H1 (cell line): ENCODE results near the gene SMOC2. TPM values are rescaled to one million over a fixed set of nuclear protein-coding genes. Genes with fewer than 3 reads are reported as not detected.

ENCODE experiments used
- BACH1 ChIP-seq: IDR thresholded peaks from 2 replicates; pipeline ENCODE4 v1.6.1; 2012; ENCODE audit warnings: low read length, improper control_type of control experiment
- HDAC2 ChIP-seq, 2 experiments: fragments of 300-600 bp in 1 of 2; sonication (generic) in 1 of 2; IDR thresholded peaks; 2 replicates each; pipeline ENCODE4 v1.6.1; 2011 to 2012; ENCODE audit warnings: low read depth in 2 of 2, low read length in 2 of 2, mild to moderate bottlenecking in 2 of 2, moderate library complexity in 2 of 2, borderline replicate concordance in 1 of 2, inconsistent platforms in 1 of 2
- HDAC6 ChIP-seq: IDR thresholded peaks from one replicate; pipeline ENCODE4 v1.7.1; 2012; ENCODE audit warnings: low read depth, mild to moderate bottlenecking, inconsistent platforms, low read length, moderate library complexity
- KDM4A ChIP-seq: IDR thresholded peaks from one replicate; pipeline ENCODE4 v1.7.1; 2012; ENCODE audit warnings: low read depth, mild to moderate bottlenecking, moderate library complexity, low read length, inconsistent platforms; ENCODE audit not compliant: severe bottlenecking
- SIX5 ChIP-seq: IDR thresholded peaks from 2 replicates; pipeline ENCODE4 v1.6.1; 2011; ENCODE audit warnings: mild to moderate bottlenecking, low read depth, low read length
- polyA plus RNA-seq, 7 experiments: library from polyadenylated mRNA; depleted of rRNA in 3 of 7; stranded (reverse) in 5 of 7; unstranded in 2 of 7; fragments of >200 nt in 5 of 7; fragments of 200-250 nt in 2 of 7; gene quantifications; 1 replicate in 5 of 7; 2 replicates in 1 of 7; 4 replicates in 1 of 7; pipeline versions ENCODE4 v1.2.1 to v1.2.3, GENCODE V29; 2011 to 2013; ENCODE audit warnings: missing spikeins in 2 of 7, mixed read lengths in 2 of 7
- total RNA-seq: library from RNA; stranded (reverse); fragmentation: NEBNext Ultra II Directional; extraction: Animal tissue kit (Norgen Biotek cat#: 25700); gene quantifications from 2 replicates; pipeline ENCODE4 v1.2.1, GENCODE V29; 2021
- TF ChIP-seq, protein P1 (sequence below): fragments of 300-600 bp; sonication (generic); IDR thresholded peaks from 2 replicates; pipeline ENCODE4 v1.7.1; 2012; ENCODE audit warnings: low read length, moderate library complexity, mild to moderate bottlenecking, inconsistent platforms; ENCODE audit not compliant: insufficient replicate concordance
- TF ChIP-seq, protein P2 (sequence below), 3 experiments: IDR thresholded peaks; 1 replicate in 2 of 3; 2 replicates in 1 of 3; pipeline versions ENCODE4 v1.5.1 to v1.6.1; 2011; ENCODE audit warnings: low read length in 3 of 3, mild to moderate bottlenecking in 3 of 3, inconsistent platforms in 2 of 3, low read depth in 1 of 3, moderate library complexity in 1 of 3; ENCODE audit not compliant: insufficient read depth in 1 of 3; ENCODE audit errors: control extremely low read depth in 1 of 3

The SMOC2 gene
- total and polyA plus RNA-seq, 2 of the 8 experiments (the other 6 are each of a cell fraction or from before 2014, with no cell fraction given): 7.7 to 8.5 TPM

DNA sequence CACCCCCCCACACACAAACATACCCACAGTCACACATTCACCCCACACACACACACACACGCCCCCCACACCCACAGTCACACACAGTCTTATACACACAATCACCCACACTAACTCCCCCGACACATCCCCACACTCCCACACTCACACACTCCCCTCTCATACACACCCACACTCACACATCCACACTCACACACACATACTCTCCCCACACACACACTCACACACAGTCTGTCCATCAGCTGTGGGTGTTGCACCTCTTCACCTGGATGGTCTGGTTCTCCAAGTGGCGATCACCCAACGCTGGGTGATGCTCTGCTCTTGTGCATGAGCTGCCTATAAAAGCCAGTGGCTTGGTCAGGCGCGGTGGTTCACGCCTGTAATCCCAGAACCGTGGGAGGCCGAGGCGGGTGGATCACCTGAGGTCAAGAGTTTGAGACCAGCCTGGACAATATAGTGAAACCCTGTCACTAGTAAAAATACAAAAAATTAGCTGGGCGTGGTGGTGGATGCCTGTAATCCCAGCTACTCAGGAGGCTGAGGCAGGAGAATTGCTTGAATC lies 158.9 kb downstream of the SMOC2 start (continued):
- TF ChIP-seq, protein P1, sequence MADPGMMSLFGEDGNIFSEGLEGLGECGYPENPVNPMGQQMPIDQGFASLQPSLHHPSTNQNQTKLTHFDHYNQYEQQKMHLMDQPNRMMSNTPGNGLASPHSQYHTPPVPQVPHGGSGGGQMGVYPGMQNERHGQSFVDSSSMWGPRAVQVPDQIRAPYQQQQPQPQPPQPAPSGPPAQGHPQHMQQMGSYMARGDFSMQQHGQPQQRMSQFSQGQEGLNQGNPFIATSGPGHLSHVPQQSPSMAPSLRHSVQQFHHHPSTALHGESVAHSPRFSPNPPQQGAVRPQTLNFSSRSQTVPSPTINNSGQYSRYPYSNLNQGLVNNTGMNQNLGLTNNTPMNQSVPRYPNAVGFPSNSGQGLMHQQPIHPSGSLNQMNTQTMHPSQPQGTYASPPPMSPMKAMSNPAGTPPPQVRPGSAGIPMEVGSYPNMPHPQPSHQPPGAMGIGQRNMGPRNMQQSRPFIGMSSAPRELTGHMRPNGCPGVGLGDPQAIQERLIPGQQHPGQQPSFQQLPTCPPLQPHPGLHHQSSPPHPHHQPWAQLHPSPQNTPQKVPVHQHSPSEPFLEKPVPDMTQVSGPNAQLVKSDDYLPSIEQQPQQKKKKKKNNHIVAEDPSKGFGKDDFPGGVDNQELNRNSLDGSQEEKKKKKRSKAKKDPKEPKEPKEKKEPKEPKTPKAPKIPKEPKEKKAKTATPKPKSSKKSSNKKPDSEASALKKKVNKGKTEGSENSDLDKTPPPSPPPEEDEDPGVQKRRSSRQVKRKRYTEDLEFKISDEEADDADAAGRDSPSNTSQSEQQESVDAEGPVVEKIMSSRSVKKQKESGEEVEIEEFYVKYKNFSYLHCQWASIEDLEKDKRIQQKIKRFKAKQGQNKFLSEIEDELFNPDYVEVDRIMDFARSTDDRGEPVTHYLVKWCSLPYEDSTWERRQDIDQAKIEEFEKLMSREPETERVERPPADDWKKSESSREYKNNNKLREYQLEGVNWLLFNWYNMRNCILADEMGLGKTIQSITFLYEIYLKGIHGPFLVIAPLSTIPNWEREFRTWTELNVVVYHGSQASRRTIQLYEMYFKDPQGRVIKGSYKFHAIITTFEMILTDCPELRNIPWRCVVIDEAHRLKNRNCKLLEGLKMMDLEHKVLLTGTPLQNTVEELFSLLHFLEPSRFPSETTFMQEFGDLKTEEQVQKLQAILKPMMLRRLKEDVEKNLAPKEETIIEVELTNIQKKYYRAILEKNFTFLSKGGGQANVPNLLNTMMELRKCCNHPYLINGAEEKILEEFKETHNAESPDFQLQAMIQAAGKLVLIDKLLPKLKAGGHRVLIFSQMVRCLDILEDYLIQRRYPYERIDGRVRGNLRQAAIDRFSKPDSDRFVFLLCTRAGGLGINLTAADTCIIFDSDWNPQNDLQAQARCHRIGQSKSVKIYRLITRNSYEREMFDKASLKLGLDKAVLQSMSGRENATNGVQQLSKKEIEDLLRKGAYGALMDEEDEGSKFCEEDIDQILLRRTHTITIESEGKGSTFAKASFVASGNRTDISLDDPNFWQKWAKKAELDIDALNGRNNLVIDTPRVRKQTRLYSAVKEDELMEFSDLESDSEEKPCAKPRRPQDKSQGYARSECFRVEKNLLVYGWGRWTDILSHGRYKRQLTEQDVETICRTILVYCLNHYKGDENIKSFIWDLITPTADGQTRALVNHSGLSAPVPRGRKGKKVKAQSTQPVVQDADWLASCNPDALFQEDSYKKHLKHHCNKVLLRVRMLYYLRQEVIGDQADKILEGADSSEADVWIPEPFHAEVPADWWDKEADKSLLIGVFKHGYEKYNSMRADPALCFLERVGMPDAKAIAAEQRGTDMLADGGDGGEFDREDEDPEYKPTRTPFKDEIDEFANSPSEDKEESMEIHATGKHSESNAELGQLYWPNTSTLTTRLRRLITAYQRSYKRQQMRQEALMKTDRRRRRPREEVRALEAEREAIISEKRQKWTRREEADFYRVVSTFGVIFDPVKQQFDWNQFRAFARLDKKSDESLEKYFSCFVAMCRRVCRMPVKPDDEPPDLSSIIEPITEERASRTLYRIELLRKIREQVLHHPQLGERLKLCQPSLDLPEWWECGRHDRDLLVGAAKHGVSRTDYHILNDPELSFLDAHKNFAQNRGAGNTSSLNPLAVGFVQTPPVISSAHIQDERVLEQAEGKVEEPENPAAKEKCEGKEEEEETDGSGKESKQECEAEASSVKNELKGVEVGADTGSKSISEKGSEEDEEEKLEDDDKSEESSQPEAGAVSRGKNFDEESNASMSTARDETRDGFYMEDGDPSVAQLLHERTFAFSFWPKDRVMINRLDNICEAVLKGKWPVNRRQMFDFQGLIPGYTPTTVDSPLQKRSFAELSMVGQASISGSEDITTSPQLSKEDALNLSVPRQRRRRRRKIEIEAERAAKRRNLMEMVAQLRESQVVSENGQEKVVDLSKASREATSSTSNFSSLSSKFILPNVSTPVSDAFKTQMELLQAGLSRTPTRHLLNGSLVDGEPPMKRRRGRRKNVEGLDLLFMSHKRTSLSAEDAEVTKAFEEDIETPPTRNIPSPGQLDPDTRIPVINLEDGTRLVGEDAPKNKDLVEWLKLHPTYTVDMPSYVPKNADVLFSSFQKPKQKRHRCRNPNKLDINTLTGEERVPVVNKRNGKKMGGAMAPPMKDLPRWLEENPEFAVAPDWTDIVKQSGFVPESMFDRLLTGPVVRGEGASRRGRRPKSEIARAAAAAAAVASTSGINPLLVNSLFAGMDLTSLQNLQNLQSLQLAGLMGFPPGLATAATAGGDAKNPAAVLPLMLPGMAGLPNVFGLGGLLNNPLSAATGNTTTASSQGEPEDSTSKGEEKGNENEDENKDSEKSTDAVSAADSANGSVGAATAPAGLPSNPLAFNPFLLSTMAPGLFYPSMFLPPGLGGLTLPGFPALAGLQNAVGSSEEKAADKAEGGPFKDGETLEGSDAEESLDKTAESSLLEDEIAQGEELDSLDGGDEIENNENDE: no peak
- TF ChIP-seq SIX5 (no peak), HDAC2 (IDR thresholded peaks at IDR 0.05; ENCODE audit: borderline replicate concordance in 1 of 2, low read depth in 2 of 2, low read length in 2 of 2) (no peak), KDM4A (no peak), HDAC6 (no peak), BACH1 (no peak)
- TF ChIP-seq, protein P2, sequence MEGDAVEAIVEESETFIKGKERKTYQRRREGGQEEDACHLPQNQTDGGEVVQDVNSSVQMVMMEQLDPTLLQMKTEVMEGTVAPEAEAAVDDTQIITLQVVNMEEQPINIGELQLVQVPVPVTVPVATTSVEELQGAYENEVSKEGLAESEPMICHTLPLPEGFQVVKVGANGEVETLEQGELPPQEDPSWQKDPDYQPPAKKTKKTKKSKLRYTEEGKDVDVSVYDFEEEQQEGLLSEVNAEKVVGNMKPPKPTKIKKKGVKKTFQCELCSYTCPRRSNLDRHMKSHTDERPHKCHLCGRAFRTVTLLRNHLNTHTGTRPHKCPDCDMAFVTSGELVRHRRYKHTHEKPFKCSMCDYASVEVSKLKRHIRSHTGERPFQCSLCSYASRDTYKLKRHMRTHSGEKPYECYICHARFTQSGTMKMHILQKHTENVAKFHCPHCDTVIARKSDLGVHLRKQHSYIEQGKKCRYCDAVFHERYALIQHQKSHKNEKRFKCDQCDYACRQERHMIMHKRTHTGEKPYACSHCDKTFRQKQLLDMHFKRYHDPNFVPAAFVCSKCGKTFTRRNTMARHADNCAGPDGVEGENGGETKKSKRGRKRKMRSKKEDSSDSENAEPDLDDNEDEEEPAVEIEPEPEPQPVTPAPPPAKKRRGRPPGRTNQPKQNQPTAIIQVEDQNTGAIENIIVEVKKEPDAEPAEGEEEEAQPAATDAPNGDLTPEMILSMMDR (IDR thresholded peaks at IDR 0.05; ENCODE audit: control extremely low read depth in 1 of 3, insufficient read depth in 1 of 3, low read depth in 1 of 3, low read length in 3 of 3): no peak
